ENCODE measurements around the gene ZNF420.
A peak's percentile ranks its signal among the peaks of the same experiment; 100 is the strongest.

The ZNF420 gene

DNA sequence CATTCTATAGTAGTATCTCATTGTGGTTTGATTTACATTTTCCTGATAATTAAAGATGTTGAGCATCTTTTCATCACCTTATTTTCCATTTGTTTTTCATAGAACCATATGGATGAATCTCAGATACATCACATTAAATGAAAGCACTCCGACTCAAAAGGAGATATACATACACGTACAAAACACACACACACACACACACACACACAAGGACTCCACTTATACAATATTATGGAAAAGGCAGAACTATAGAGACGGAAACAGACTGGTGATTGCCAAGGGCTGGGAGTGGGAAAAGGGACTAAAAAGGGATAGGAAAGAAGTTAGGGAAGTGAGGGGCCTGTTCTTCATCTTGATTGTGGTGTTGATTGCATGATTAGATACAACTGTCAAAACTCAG lies 70.0 kb downstream of the ZNF420 start:
- DNase-seq (ENCODE audit: low read depth): no peak

DNA sequence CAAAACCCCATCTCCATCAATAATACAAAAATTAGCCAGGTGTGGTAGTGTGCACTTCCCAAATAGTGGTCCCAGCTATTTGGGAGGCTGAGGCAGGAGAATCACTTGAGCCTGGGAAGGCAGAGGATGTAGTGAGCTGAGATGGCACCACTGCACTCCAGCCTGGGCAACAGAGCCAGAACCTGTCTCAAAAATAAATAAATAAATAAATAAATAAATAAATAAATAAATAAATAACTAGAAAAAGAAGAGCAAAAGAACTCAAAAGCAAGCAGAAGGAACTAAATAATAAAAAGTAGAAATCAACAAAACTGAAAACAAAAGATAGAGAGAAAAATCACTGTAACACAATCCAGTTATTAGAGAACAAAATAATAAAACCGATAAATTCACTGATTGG lies 81.9 kb downstream of the ZNF420 start:
- DNase-seq (ENCODE audit: low read depth): no peak

DNA sequence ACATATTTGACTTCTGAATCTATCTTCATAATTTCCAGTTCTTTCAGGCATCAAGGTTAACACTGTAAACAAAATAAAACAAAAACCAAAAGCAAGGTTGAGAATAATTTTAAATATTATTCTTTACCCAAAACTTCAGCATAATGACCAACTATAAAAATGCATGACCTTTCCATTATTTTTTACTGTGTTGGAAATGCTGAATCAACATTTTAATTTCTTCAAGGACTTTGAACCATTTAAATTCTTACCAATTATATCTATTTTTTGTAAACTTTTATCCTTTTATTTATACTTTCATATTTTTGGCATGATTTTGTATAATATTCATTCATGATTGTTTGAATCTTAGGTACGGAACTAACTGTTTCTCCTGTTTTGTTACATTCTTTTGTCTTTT lies 87.4 kb downstream of the ZNF420 start:
- DNase-seq (ENCODE audit: low read depth): no peak

DNA sequence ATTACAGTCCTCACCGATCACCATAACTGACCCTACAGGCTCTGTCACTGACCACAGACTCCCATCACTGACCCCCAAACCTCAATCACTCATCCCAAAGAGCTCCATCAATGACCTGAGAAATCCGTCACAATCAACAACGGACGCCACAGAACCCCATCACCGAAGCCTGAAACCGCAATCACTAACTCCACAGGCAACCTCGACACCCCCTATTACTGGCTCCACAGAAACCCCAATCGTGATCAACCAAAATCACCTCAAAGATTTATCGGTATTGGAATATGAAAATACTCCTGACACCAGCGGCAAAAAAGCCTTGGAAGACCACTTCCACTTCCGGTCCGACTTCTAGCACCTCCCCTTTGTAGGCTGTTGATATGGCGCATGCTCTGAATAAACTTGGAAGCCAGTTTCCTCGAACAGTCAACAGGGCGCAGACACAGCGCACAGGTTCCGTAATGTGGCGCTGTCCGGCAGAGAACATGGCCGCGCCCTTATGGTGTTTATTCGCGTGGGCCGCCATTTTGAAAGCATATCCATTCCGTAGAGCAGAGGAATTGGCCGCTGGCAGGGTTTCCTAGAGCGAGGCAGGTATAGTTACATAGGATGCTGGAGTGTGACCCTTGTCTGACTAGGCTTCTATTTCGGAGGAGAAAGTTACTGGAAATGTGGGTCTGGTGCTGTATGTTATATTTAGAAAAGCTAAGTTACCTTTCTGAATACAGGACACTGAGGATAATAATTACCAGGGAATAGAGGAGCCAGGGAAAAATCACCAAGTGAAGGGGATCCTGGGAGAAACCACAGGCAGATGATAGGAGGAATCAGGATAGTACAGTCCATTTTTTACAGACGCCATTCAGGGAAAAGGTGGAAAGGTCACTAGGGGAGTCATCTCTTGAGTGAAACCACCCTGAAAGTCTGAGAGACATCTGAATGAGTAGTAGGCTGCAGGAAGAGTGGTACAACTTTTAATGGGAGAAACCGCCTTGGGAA lies 94.4 kb downstream of the ZNF420 start, which contains the start of gene ZNF585A:
TSS of gene ZNF585A (minus strand) at position 328 of the 999 bp plus-strand sequence. CDS start 2,785 bp downstream, outside the sequence.
- peak; percentile 93 for DNase-seq (ENCODE audit: low read depth)
